MM.1S (cell line): ENCODE measurements around the gene HBQ1.
"Not testable (repeated sequence)": the region's sequence is repeated elsewhere in the genome, so short reads cannot be mapped to it uniquely, and the experiment has no call there.

ENCODE experiments used
- DNase-seq: peaks from one replicate; pipeline ENCODE4 v3.0.0-alpha.2; 2015
- H2AFZ ChIP-seq: fragments of 300-600 bp; sonication (generic); 2 replicates; pipeline ENCODE4 v1.6.0; 2016; ENCODE audit warnings: antibody characterized with exemption, low read length
- H3F3A ChIP-seq: fragments of 300-600 bp; sonication (generic); 2 replicates; pipeline ENCODE4 v1.6.1; 2016; ENCODE audit warnings: mild to moderate bottlenecking, antibody characterized with exemption, low read length, moderate library complexity, mixed read lengths; ENCODE audit not compliant: insufficient read depth
- H3K27ac ChIP-seq: fragments of 300-600 bp; sonication (generic); 2 replicates; pipeline ENCODE4 v1.5.1; 2016; ENCODE audit warnings: mild to moderate bottlenecking, low read length
- H3K27me3 ChIP-seq: fragments of 300-600 bp; sonication (generic); replicated peaks from 2 replicates; pipeline ENCODE4 v1.6.0; 2016; ENCODE audit warnings: low read length; ENCODE audit not compliant: insufficient read depth
- H3K36me3 ChIP-seq: fragments of 300-600 bp; sonication (generic); replicated peaks from 2 replicates; pipeline ENCODE4 v1.6.1; 2016; ENCODE audit warnings: mild to moderate bottlenecking, low read length, mixed read lengths; ENCODE audit not compliant: insufficient read depth
- H3K4me1 ChIP-seq: fragments of 300-600 bp; sonication (generic); 2 replicates; pipeline ENCODE4 v1.6.1; 2016; ENCODE audit warnings: low read length, mixed read lengths
- H3K4me2 ChIP-seq: fragments of 300-600 bp; sonication (generic); 2 replicates; pipeline ENCODE4 v1.6.0; 2016; ENCODE audit warnings: low read depth, low read length
- H3K4me3 ChIP-seq: fragments of 300-600 bp; sonication (generic); 2 replicates; pipeline ENCODE4 v1.5.1; 2016; ENCODE audit warnings: low read length, mixed read lengths
- H3K79me2 ChIP-seq: fragments of 300-600 bp; sonication (generic); 2 replicates; pipeline ENCODE4 v1.6.1; 2016; ENCODE audit warnings: mixed run types, low read length, mixed read lengths
- H3K9ac ChIP-seq: fragments of 300-600 bp; sonication (generic); 2 replicates; pipeline ENCODE4 v1.6.1; 2016; ENCODE audit warnings: low read length, mixed read lengths
- H3K9me2 ChIP-seq: fragments of 300-600 bp; sonication (generic); replicated peaks from 2 replicates; pipeline ENCODE4 v1.6.1; 2016; ENCODE audit warnings: mild to moderate bottlenecking, low read length, mixed read lengths; ENCODE audit not compliant: insufficient read depth
- H3K9me3 ChIP-seq: fragments of 300-600 bp; sonication (generic); replicated peaks from 2 replicates; pipeline ENCODE4 v1.6.1; 2016; ENCODE audit warnings: mild to moderate bottlenecking, low read length, mixed read lengths; ENCODE audit not compliant: insufficient read depth
- H4K20me1 ChIP-seq: fragments of 300-600 bp; sonication (generic); 2 replicates; pipeline ENCODE4 v1.6.1; 2016; ENCODE audit warnings: mild to moderate bottlenecking, low read length, moderate library complexity, mixed read lengths; ENCODE audit not compliant: insufficient read depth
- EZH2 ChIP-seq: fragments of 300-600 bp; sonication (generic); optimal IDR thresholded peaks from 2 replicates; pipeline ENCODE3; 2017; ENCODE audit warnings: low read depth, mild to moderate bottlenecking, antibody characterized with exemption, low read length, mixed read lengths
- EZH2phosphoT487 ChIP-seq: fragments of 300-600 bp; sonication (generic); IDR thresholded peaks from 2 replicates; pipeline ENCODE4 v1.6.1; 2018; ENCODE audit warnings: antibody characterized with exemption, low read length
- TF ChIP-seq, protein P1 (sequence below): fragments of 300-600 bp; sonication (generic); IDR thresholded peaks from 2 replicates; pipeline ENCODE4 v1.5.1; 2016; ENCODE audit warnings: antibody characterized with exemption, low read length, mixed read lengths

Gene HBQ1

GRCh38 chr16:167122-167690 is 13.1 kb upstream of the HBQ1 start:
- Histone ChIP-seq H3K4me2 (no peak overlapping the region), H3K27ac (no peak overlapping the region), H2AFZ (no peak overlapping the region), H3K4me3 (no peak overlapping the region), H4K20me1 (no peaks in the 10 kb centered on the region), H3K27me3 (peaks cover 46% of the 10 kb centered on the region), H3K9me3 (no peaks in the 10 kb centered on the region), H3K36me3 (no peaks in the 10 kb centered on the region), H3K9ac (no peak overlapping the region), H3K9me2 (no peaks in the 10 kb centered on the region), H3K4me1 (no peaks in the 10 kb centered on the region), H3K79me2 (no peaks in the 10 kb centered on the region), H3F3A (no peaks in the 10 kb centered on the region)
- DNase-seq, result no peak
- TF ChIP-seq, protein P1, sequence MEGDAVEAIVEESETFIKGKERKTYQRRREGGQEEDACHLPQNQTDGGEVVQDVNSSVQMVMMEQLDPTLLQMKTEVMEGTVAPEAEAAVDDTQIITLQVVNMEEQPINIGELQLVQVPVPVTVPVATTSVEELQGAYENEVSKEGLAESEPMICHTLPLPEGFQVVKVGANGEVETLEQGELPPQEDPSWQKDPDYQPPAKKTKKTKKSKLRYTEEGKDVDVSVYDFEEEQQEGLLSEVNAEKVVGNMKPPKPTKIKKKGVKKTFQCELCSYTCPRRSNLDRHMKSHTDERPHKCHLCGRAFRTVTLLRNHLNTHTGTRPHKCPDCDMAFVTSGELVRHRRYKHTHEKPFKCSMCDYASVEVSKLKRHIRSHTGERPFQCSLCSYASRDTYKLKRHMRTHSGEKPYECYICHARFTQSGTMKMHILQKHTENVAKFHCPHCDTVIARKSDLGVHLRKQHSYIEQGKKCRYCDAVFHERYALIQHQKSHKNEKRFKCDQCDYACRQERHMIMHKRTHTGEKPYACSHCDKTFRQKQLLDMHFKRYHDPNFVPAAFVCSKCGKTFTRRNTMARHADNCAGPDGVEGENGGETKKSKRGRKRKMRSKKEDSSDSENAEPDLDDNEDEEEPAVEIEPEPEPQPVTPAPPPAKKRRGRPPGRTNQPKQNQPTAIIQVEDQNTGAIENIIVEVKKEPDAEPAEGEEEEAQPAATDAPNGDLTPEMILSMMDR, result no peak
- TF ChIP-seq EZH2phosphoT487, result no peak
- TF ChIP-seq EZH2, result no peak

GRCh38 chr16:168424-168823 is 11.8 kb upstream of the HBQ1 start:
- no peak overlapping the region for H2AFZ ChIP-seq
- peaks cover 44% of the 10 kb centered on the region for H3K27me3 ChIP-seq
- no peak overlapping the region for H3K4me3 ChIP-seq
- no peaks in the 10 kb centered on the region for H3K9me2 ChIP-seq
- H3K79me2 ChIP-seq, result no peaks in the 10 kb centered on the region
- DNase-seq, result no peak
- no peaks in the 10 kb centered on the region for H3K36me3 ChIP-seq
- H3K4me2 ChIP-seq, result no peak overlapping the region
- H3K27ac ChIP-seq, result no peak overlapping the region
- no peaks in the 10 kb centered on the region for H4K20me1 ChIP-seq
- H3F3A ChIP-seq, result no peaks in the 10 kb centered on the region
- H3K9ac ChIP-seq, result no peak overlapping the region
- H3K9me3 ChIP-seq, result no peaks in the 10 kb centered on the region
- H3K4me1 ChIP-seq, result no peaks in the 10 kb centered on the region
- TF ChIP-seq EZH2 (no peak), EZH2phosphoT487 (no peak)
- TF ChIP-seq, protein P1, result no peak

GRCh38 chr16:169014-169413 is 11.2 kb upstream of the HBQ1 start:
- H3K9me2 ChIP-seq, result no peaks in the 10 kb centered on the region
- no peak overlapping the region for H3K4me3 ChIP-seq
- no peak overlapping the region for H3K9ac ChIP-seq
- no peak overlapping the region for H3K4me2 ChIP-seq
- peaks cover 44% of the 10 kb centered on the region for H3K27me3 ChIP-seq
- no peak overlapping the region for H2AFZ ChIP-seq
- no peak overlapping the region for H3K27ac ChIP-seq
- H3K79me2 ChIP-seq, result no peaks in the 10 kb centered on the region
- TF ChIP-seq, protein P1, result no peak
- no peak for TF ChIP-seq EZH2
- TF ChIP-seq EZH2phosphoT487, result no peak
- no peaks in the 10 kb centered on the region for H3K9me3 ChIP-seq
- H3K36me3 ChIP-seq, result no peaks in the 10 kb centered on the region
- H3K4me1 ChIP-seq, result no peaks in the 10 kb centered on the region
- no peaks in the 10 kb centered on the region for H3F3A ChIP-seq
- no peaks in the 10 kb centered on the region for H4K20me1 ChIP-seq
- no peak for DNase-seq

DNA sequence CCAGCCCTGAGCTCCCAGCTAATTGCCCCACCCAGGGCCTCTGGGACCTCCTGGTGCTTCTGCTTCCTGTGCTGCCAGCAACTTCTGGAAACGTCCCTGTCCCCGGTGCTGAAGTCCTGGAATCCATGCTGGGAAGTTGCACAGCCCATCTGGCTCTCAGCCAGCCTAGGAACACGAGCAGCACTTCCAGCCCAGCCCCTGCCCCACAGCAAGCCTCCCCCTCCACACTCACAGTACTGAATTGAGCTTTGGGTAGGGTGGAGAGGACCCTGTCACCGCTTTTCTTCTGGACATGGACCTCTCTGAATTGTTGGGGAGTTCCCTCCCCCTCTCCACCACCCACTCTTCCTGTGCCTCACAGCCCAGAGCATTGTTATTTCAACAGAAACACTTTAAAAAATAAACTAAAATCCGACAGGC is 10.2 kb upstream of the HBQ1 start:
- H3K9me3 ChIP-seq, H2AFZ ChIP-seq, H3K4me2 ChIP-seq, H4K20me1 ChIP-seq, H3K36me3 ChIP-seq, H3K4me3 ChIP-seq, H3K27ac ChIP-seq, H3K79me2 ChIP-seq, H3F3A ChIP-seq, H3K4me1 ChIP-seq, H3K9ac ChIP-seq, DNase-seq, H3K9me2 ChIP-seq: not testable (repeated sequence)
- H3K27me3 ChIP-seq, result peaks cover 43% of the 10 kb centered on the region
